UCSD-AML1 (cell line): ENCODE results near the gene TACO1.

Experiments used
- DNase-seq: peaks from one replicate; lab custom pipeline; 2025; ENCODE audit not compliant: unreplicated experiment; lab: John Stamatoyannopoulos, UW

TACO1 gene

DNA sequence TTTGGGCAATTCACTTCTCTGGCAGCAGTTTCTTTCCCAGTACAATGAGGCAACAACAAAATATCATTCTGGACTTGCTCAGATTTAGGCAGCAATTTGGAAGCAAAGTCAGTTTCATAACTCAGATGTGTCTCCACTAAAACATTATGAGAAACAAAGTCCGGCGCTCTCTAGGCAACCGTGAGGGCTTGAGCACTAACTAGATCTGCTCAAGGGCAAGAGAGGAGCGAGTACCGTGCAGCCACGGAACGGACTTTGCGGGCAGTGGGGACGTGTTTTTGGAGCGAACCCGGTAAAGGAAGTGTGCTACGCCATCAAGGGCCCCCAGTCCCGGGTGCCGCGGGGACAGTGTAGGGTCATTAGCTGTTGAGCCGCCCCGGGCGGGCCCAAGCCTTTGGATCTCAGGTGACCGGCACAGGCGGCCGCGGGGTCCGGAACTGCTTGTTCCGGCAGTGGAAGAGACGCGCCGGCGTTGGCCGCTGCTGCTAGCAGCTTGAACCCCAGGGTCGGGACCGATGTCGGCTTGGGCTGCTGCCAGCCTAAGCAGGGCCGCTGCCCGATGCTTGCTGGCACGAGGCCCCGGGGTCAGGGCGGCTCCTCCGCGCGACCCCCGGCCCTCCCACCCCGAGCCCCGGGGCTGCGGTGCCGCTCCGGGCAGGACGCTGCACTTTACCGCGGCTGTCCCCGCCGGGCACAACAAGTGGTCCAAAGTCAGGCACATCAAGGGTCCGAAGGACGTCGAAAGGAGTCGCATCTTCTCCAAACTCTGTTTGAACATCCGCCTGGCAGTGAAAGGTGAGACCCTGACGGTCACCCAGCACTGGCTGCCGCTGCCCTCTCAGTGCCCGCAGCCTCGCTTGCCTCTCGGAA is at the start of gene TACO1:
Gene TACO1 (plus strand): TSS at position 327 of the 870 bp plus-strand sequence. CDS start 189 bp downstream, at position 516.
- DNase-seq: peak; percentile 83

DNA sequence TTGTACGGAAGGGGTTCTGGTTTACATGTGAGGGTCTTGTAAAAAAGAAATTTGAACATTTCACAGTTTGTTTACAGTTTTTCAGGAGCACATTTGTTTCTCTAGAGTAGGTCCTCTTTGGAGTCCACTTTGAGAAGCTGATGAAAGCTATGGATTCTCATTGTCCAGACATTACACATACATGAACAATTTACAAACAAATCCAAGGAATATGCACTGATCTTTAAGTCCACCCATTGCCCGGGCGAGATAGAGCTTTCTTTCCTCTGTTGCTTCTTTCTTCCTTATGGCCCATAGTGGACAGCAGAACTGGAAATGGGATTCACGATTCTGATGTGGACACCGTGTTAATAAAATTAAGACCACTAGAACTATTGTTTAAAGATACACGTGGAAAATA is 48.5 kb upstream of the TACO1 start:
- DNase-seq: no peak

DNA sequence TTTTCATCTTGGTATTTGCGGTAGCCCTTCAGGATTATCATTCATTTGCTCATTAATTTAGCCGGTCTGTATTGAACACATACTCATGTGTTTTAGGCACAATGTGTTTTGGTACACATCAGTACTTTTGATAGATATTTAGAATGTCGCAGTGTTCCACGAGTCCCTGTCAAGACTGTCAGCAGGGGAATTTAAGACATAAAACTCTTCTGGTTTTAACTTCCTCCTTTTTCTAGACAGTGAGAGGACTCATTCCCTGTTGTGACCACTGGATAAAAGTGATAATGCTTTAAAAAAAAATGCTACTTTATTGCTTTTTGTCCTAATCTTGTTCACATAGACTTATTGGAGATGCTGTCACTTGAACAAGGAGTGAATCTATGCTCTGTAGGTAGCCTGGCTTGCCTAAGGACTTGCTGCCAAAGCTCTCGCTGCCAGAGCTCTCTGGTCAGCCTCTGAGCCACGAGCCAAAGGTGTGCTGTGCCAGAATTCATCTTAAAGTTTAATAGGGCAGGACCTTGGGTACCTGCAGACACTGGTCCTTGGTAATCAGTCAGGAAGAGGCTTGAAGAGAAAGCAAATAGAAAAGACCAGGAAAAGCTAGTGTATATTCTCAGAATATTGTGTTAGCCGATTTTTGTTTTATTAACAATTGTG is 45.1 kb upstream of the TACO1 start:
- no peak for DNase-seq

DNA sequence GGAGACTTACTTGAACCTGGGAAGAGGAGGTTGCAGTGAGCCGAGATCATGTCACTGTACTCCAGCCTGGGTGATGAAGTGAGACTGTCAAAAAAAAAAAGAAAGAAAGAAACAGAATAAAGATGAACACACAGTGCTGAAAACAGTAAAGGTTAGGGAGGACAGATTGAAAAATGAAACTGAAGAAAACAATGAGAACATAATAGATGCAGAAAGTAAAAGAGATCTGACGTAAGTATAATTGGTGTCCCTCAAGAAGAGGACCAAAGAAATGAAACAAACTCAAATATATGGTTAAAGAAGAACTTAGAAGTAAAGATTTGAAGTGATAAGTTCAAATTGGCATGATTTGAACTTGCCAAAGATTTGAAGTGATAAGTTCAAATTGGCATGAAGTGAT is 43.3 kb upstream of the TACO1 start:
- DNase-seq: no peak

DNA sequence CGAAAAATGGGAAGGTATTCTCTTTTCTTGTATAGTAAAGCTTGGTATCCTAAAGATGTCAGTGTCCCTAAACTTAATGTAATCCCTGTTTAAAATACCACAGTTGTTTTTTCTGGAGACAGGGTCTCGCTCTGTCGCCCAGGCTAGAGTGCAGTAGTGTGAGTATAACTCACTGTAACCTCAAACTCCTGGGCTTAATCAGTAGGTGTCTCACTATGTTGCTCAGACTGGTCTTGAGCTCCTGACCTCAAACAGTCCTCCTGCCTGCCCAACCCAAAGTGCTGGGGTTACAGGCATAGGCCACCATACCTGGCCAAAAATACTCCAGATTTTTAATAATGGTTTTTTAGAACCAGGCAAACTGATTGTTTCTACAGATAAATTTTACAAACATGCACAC is 42.3 kb upstream of the TACO1 start:
- DNase-seq: no peak

GRCh38 chr17:63561819-63562218 is 38.9 kb upstream of the TACO1 start:
- no peak for DNase-seq

DNA sequence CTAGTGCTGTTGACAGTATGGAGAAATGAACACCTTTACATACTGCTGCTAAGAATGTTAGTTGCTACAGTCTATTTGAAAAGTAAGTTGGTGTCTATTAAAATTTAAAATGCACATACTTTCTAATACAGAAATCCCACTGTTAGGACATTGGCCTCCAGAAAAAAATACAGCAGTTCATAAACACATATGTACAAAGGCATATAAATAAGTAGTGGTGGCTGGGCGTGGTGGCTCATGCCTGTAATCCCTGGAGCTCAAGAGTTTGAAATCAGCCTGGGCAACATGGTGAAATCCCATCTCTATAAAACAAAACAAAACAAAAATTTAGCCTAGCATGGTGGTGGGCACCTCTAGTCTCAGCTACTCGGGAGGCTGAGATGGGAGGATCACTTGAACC is 37.4 kb upstream of the TACO1 start:
- DNase-seq: no peak

- no peak for DNase-seq
Observed at GRCh38 chr17:63564562-63564961, 36.1 kb upstream of the TACO1 start.

DNA sequence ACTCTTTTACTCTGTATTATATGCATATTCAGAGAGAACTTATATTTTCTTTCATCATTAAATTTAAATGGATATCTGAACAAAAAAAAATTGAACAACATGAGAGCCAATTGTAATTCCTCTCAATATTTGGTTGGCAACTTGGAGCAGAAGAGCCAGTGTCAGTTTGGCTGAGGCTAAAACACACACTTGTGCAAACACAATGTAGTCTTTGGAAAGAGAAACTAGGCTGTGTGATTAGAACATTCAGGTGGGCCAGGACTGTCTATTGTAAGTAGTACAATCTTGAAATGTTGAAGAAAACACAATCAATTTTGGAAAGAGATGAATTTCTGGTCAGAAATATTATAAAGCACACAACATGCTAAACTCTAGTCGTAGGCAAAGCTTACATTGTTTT is 33.5 kb upstream of the TACO1 start:
- no peak for DNase-seq

DNA sequence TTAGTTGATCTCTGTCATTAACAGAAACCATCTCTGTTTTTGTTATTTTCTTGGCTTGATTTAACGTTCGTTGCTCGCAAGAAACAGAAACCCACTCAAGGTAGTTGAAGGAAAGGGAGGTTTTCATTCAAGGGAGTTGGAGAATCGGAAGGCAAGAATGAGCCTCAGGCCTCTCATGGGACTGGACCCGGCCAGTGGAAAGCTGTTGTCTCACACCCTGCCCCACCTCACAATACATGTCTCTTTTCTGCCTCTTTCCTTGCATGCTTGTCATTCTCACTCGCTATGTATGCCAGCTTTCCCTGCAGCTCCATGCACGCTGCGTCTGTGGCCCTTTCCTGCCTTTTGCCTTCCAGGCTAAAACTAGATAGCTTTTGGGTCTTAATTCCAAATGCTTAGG is 32.1 kb upstream of the TACO1 start:
- no peak for DNase-seq

DNA sequence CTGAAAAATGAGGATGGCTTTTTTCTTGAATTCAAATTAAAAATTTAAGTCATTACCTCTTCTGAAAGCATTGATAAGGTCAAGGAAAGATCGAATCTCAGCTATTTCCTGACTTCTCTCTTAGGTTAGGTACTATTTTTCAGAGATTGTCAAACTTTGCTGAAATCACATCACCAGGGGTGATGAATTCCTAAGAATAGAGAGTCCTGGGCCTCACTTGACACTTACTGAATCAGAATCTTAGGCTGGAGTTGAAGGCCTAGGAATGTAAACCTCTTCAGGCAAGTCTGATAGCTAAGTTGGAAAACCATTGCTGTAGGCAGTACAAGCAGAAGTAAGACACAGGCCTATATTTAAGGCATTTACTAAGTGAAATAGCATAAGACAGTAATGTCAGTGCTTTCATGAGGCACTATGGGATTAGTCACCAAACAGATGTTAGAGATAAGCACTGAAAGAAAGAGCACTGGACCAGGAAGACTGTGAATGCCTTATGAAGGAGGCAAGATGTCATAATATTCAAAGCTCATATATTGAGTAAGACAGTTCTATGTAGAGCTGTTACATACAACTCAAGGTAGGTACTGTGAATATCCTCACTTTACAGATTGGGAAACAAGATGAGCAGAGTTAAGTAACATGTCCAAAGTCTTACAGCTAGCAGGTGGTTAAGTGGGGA is 28.9 kb upstream of the TACO1 start:
- DNase-seq: no peak

DNA sequence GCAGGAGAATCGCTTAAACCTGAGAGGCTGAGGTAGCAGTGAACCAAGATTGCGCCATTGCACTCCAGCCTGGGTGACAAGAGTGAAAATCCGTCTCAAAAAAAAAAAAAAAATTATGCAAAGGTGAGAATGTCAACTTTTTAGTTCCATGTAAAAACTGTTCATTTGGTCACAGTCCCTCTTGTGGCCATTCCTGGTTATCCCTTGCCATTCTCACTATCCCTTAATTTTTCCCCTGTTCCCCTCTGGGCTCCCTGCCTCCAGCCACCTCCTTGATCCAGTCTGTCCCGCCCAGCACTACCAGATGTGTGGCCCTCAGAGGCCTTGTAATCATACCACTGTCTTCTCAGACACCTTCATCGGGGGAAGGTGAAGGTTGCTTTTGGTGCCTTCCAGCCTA is 27.1 kb upstream of the TACO1 start:
- DNase-seq: no peak

GRCh38 chr17:63578027-63578768 is 22.5 kb upstream of the TACO1 start:
- DNase-seq: no peak

DNA sequence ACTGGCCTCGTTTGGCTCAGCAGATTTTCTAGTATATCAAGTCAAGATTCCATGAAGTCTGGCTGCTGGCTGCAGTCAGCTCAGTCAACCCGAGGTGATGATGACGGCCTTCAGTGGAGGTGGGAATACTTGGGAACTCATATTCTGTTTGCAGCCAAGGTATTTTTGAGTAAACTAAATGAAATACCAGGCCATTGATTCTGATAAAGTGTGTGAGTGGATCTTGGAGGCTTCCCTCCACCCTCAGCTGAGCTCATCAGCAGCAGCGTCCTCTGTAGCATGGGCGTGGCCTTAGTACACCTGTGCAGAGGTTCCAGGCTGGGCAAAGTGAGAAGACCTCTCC is 22.0 kb upstream of the TACO1 start:
- no peak for DNase-seq

GRCh38 chr17:63579633-63580032 is 21.1 kb upstream of the TACO1 start:
- no peak for DNase-seq

DNA sequence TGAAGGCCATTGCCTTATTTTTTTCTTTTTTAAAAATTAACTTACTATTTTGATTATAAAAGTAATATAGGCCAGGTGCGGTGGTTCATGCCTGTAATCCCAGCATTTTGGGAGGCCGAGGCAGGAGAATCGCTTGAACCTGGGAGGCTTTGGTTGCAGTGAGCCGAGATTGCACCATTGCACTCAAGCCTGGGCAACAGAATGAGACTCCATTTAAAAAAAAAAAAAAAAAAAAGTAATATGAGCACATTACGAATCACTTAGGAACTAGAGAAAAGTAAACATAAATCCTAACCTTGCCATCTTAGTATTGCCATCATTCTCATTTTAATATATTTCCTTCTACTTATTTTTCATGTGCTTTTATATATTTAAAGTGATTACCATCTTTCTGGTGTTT is 12.9 kb upstream of the TACO1 start:
- no peak for DNase-seq

DNA sequence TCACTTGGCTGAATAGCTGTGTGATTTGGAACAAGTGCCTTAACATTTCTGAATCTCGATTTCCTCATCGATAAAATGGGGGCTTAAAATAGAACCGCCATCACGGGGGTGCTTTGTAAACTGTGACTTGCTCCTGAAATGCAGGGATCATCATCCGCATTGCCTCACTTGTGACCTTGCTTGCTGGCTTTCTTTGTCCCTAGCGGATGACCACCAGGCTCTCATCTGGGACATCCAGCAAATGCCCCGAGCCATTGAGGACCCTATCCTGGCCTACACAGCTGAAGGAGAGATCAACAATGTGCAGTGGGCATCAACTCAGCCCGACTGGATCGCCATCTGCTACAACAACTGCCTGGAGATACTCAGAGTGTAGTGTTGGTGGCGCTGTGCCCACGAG is 11.9 kb upstream of the TACO1 start:
- no peak for DNase-seq

GRCh38 chr17:63589646-63590045 is 11.0 kb upstream of the TACO1 start:
- DNase-seq: no peak

- DNase-seq: no peak
Observed at GRCh38 chr17:63592797-63593196, 7.9 kb upstream of the TACO1 start.

GRCh38 chr17:63595132-63595531 is 5.6 kb upstream of the TACO1 start:
- no peak for DNase-seq

- DNase-seq: no peak
Observed at GRCh38 chr17:63596856-63597586, 3.7 kb upstream of the TACO1 start.
